CD4-positive, alpha-beta T cell treated with Interleukin-21 for 1 hour (primary cell): ENCODE results near the gene DENND1C.

ENCODE experiments used
- DNase-seq: peaks from one replicate; pipeline ENCODE4 v3.0.0-alpha.2; 2020

The DENND1C gene

GRCh38 chr19:6421075-6422014 lies 60.2 kb downstream of the DENND1C start:
- no peak for DNase-seq

GRCh38 chr19:6418562-6418932 lies 63.0 kb downstream of the DENND1C start:
- DNase-seq, result no peak

- no peak for DNase-seq
Observed at GRCh38 chr19:6417713-6418561, 63.6 kb downstream of the DENND1C start.
